ENCODE data around the gene CFAP54.

Gene CFAP54

DNA sequence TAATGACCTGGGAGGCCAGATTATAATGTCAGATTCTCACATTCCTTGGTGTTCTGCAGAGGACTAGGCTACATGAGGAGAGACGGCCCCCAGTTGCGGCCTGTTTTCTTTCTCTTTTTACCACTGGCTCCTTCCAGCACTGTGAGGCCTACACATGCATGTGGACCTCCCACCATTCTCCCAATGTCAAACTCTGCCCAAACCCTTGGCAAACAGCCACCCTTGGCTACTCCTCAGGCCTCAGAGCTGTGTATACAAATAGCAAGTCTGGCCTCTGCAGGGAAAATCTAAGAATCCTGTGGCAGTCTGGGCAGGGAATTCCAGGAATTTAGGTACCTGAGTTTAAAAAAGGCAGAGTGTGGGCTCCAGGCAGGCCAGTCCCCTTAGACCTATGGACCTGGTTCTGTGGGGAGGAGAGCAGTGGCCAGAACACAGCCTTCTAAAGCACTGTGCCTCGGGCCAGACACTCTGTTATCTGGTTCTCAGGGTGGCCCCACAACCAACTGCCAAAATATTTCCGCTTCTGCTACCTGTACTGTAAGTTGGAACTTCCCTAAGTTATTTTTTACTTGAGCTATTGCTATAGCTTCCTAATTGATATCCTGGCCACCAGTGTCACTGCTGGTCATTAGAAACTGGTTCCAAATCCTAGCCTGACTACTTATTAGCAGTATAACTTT is 397.8 kb downstream of the CFAP54 start:
- no peak for DNase-seq (ENCODE audit: low read depth, low spot score)

DNA sequence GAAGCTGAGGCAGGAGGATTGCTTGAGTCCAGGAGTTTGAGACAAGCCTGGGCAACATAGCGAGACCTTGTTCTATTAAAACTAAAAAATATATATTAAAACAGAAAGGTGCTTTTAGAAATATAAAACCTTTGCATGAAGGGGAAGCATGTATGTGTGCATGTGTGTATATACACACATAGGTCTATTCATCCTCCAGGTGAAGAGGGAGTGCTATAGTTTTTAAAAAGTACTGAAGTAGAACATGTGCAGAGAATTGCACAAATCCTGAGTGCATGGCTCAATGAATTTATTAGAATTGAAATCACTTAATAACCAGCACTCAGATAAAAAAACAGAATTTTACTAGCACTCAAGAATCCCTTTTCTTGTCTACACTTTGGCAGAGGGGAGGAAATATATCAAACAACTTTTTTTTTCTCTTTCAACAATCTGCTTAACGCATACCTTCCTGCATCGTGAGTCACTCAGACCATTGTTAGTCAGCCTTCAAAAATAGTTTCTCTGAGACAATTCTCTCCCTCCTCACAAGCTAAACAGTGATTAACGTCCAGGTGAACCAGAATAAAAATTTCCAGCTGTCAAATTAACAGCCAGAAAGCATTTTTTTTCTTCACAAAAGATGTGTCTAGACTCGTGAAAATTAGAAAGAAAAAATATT is 400.0 kb downstream of the CFAP54 start:
- no peak for DNase-seq (ENCODE audit: low read depth, low spot score)

DNA sequence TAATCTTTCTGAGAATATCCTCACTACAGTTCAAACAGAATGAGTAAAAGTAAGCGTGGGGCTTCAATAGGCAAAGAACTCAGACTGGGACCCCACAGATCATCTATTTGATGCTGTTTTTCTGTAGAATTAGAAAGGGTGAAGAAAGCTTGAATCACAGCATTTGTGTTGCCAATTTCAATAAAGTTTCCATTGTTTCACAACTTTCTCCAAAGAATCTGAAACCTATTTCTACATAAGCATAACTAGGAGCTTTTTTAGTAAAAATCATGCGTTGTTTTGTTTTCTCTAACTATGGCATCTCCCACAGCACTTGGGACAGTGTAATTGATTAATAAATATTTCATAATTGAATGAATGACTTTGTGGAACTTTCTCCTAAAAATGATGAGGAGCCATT is 401.0 kb downstream of the CFAP54 start:
- DNase-seq (ENCODE audit: low read depth, low spot score) = no peak

- no peak for DNase-seq (ENCODE audit: low read depth, low spot score)
These were observed 402.7 kb downstream of the CFAP54 start for GRCh38 chr12:96892104-96892503.

- no peak for DNase-seq (ENCODE audit: low read depth, low spot score)
These were observed 408.0 kb downstream of the CFAP54 start for GRCh38 chr12:96897421-96897820.

- DNase-seq (ENCODE audit: low read depth, low spot score) = no peak
These were observed 411.8 kb downstream of the CFAP54 start for GRCh38 chr12:96901175-96901574.

- no peak for DNase-seq (ENCODE audit: low read depth, low spot score)
These were observed 412.7 kb downstream of the CFAP54 start for GRCh38 chr12:96902076-96902475.

DNA sequence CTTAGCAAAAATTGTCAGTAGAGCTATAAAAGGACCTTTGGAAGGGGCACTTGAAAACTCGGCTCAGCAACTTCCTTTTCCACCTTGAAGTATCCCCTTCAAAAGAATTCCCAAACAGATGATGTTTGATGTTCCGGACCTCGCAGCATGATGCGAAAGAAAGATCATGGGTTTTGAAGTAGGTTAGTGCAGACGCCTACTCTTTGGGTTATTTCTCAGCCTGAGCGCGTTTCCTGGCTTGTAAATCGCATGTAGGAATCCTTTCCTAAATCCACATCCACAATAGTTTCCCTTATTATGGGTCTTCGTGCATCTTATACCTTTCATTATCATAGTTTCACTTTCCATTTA is 417.1 kb downstream of the CFAP54 start:
- no peak for DNase-seq (ENCODE audit: low read depth, low spot score)

- DNase-seq (ENCODE audit: low read depth, low spot score) = peak; percentile 52
These were observed 417.7 kb downstream of the CFAP54 start, which contains the start of gene NEDD1 for GRCh38 chr12:96906849-96907670. NEDD1 (plus strand) TSS chr12:96907257; CDS start chr12:96909760, 2,503 bp downstream.

DNA sequence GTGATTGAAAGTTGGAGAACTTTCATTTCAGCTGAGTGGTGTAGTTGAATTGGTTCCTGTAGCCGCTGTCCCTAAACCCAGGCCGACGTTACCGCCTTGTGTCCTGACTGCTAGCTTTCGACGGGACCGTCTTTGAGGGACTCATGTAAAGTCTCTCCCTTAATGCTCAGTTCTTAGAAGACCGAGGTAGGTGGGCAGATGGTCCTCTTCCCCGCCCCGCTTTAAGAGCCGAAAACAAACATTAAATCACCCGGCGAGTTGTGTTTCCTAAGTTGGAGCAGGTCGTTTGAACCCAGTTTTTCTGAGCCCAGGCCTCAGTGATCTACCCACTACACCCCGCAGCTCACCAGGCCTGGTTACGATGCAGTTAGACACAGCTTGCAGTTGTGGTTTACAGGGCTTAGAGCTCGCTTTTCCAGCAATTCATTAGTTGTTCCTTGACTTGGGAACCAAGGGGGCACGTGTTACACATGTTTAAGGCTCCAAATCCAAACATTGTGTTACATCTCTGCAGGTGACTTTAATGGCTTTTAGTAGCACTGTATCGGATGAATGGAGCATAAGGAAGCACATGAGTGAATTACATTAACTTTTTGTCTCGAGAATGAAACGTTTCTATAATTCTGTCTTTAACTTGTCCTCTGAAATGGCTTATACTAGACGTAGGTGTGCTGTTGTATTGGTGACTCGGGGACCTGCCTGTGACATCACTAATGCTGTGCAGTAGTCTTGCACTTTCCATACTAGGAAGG is 418.5 kb downstream of the CFAP54 start:
- DNase-seq (ENCODE audit: low read depth, low spot score) = no peak

GRCh38 chr12:96908423-96908675 is 419.0 kb downstream of the CFAP54 start:
- DNase-seq (ENCODE audit: low read depth, low spot score) = no peak

DNA sequence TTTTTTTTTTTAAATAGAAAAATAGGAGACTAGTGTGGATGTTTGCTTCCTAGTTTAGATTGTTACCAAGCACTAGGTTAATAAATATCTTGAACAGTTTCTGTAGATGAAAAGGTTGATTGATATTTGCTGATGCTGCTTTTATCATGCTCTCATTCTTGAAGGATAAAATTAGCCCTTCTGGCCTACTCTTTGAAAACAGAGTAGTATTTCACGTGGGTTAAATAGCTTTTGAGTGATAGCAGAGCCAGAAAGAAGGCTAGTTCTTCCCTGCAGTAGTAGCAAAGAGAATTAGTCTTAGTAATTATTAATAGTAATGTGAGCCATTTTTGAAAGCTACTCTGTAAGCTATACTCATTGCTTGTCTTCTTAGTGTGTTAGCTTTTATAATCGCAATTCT is 422.9 kb downstream of the CFAP54 start:
- no peak for DNase-seq (ENCODE audit: low read depth, low spot score)

GRCh38 chr12:96912943-96913342 is 423.6 kb downstream of the CFAP54 start:
- DNase-seq (ENCODE audit: low read depth, low spot score) = no peak

DNA sequence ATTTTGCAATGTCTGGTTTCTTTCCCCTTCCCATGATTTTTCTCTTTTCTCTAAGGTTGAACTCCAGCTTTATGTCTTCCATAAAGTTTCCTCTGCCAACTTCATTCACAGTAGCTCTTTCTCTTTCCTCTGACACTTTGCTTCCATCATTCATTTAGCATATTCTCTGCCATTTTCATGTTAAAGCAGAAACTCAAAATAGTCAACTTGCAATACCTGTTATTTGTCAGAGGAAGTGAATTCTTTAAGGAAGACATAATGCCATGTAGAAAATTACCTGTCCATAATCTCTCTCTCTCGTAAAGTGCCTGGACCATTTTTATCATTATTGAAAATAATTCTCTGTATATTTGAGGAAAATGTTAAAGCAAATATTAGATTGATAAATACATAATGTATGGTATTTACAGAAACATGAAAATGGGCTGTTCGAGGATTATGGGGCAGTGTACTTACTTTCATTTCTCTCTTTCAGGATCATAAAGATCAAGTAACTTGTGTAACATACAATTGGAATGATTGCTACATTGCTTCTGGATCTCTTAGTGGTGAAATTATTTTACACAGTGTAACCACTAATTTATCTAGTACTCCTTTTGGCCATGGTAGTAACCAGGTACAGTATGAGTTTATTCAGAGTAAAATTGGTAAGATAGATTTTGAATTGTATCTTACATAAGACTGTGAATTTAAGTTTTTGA is 430.3 kb downstream of the CFAP54 start:
- DNase-seq (ENCODE audit: low read depth, low spot score) = no peak
